NCI-H128 (cell line): ENCODE data around the gene ACTL8.

Experiments
- DNase-seq: peaks from one replicate; lab custom pipeline; 2025; ENCODE audit not compliant: unreplicated experiment; lab: John Stamatoyannopoulos, UW

The ACTL8 gene, protein sequence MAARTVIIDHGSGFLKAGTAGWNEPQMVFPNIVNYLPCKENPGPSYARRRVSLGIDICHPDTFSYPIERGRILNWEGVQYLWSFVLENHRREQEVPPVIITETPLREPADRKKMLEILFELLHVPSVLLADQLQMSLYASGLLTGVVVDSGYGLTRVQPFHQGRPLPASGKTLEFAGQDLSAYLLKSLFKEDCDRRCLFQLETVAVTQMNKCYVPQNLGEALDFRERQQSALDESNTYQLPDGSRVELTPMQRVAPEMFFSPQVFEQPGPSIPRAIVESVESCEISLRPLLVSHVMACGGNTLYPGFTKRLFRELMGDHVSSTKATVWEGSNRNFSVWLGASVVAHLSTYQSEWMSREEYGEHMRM

DNA sequence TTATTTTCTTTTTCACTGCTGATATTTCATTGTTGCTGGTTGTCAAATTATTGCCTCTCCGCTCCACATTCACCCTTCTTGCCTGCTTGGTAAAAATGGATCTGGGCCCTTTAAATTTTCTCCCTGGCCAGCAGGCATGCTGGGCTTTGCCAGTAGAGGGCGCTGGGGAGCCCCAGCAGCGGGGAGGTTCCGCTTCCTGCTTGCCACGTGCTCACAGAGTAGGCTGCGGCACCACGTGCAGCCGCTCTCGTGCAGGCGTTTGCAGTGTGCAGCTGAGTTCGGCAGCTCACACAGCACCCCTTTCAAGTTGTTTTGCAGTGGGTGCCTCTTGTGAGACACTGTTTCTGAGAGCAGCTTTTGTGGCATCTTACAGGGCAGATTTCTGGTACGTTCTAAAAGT, at the start of gene ACTL8:
ACTL8 (plus strand) TSS at position 214 of the 400 bp plus-strand sequence. CDS start 67,676 bp downstream, outside the sequence.
- DNase-seq, result no peak

GRCh38 chr1:17706445-17706844, 48.7 kb upstream of the ACTL8 start:
- DNase-seq, result no peak

DNA sequence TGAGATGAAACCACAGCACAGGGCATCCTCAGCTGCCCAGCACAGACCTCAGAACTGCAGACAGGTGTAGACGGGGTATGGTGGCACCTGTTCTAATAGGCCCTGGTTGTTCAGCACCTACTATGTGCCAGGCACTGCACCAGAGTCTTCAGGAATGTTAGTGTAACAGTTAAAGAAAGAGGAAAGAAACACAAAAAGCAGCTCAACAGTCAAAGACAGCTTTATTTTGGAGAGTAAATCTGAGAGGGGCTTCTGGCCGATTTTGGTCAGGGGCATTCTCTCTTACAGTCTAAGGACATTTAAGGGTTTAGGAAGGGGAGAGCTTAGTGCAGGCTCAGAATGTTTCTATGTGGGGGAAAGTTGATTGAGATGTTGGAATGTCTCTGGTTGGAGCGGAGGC, 45.2 kb upstream of the ACTL8 start:
- no peak for DNase-seq

- DNase-seq, result no peak
Measured at GRCh38 chr1:17710889-17711576, 44.1 kb upstream of the ACTL8 start.

DNA sequence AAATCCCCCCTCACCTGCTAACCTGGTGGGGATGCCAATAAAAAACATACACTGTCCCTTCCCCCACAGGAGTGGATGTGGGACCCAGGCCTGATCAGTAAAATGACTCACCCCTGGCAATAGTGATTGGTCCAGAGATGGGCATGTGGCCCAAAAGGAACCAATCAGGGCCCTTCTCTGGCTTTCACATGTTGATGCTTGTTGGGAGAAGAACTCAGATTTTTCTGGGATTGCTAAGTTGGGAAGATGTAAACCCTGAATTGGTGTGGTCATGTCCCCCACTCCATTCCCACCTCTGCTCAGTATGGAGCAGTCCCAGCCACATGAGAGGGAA, 43.6 kb upstream of the ACTL8 start:
- DNase-seq, result no peak

DNA sequence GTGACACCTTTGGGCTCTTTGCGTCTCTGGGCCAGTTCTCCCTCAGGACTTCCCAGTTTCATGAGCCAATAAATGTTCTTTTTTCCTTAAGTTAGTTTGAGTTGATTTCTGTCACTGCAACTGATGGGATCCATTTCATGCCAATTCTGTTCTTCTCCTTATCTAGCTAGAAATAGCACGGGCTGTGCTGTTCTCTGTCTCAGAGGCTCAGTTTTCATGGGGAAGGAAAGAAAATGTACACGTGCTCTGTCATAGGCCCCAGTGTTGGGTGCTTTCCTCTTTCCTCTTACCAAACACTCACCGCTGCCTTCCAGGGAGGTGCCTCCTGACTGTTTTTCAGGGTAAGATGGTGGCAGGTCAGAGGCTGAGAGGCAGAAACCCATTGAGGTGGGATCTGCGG, 43.2 kb upstream of the ACTL8 start:
- no peak for DNase-seq

GRCh38 chr1:17713993-17714392, 41.1 kb upstream of the ACTL8 start:
- no peak for DNase-seq

DNA sequence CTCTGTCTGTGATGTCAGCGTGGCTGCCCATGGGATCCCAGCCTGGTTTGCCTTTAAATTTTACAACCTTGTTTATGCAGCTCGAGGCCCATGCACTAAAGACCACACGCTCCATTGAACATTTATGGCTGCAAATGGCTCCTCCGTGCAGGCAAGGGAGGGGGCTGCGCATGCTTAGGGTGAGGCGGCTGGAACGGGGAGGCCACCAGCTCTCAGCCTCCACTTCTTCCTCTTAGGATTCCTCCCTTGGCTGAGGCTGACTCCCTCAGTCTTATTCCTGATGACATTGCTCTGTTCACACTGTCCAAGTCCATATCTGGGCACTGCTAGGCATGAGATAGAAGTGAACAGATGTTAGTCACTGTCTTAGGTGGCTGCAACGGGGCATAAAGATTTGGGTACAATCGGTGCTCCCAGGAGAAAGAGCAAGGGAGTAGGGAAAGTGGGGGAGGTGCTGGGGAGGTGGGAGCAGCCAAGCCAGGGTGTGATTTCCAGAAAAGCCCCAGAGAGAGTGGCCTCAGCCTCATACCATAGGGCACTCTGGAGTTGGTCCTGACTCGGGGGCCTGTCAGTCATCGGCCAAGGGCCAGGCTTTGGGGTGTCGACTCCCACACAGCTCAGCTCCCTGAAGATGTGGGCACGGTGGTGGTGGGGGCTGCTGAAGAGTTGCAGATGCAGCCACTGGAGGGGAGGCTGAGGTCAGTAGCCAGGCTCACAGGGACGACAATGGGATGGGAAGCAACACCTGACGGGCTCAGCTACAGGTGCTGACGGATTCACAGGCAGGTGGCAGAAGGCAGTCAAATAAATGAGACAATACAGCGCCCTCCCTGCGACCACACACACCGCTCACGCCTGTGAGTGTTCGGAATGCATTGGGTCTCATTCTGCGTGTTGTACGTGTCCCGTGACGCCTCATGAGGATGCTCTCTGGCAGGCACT, 37.3 kb upstream of the ACTL8 start:
- DNase-seq, result no peak

DNA sequence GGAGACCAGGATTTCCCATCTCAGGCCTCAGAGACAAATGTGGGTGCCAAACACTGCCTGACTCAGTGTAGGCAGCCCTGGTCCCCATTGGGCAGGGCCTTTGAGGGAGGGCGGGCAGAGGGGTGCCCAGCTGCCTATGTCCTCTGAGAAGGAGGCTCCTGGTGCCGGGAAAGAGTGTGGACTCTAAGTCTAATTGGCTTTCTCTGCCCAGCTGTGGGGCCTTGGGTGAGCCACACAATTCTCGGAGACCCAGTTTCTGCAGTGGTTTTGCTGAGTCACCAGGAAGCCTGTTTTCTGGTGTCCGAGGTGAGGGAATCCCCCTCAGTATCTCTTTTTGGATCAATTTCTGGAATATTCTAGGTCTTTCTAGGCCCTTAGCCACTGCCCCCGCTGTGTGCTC, 35.3 kb upstream of the ACTL8 start:
- DNase-seq, result no peak

- DNase-seq, result no peak
Measured at GRCh38 chr1:17721444-17721843, 33.7 kb upstream of the ACTL8 start.

- no peak for DNase-seq
Measured at GRCh38 chr1:17723684-17724083, 31.4 kb upstream of the ACTL8 start.

- no peak for DNase-seq
Measured at GRCh38 chr1:17724150-17724549, 31.0 kb upstream of the ACTL8 start.

- DNase-seq, result no peak
Measured at GRCh38 chr1:17725084-17725719, 29.9 kb upstream of the ACTL8 start.

DNA sequence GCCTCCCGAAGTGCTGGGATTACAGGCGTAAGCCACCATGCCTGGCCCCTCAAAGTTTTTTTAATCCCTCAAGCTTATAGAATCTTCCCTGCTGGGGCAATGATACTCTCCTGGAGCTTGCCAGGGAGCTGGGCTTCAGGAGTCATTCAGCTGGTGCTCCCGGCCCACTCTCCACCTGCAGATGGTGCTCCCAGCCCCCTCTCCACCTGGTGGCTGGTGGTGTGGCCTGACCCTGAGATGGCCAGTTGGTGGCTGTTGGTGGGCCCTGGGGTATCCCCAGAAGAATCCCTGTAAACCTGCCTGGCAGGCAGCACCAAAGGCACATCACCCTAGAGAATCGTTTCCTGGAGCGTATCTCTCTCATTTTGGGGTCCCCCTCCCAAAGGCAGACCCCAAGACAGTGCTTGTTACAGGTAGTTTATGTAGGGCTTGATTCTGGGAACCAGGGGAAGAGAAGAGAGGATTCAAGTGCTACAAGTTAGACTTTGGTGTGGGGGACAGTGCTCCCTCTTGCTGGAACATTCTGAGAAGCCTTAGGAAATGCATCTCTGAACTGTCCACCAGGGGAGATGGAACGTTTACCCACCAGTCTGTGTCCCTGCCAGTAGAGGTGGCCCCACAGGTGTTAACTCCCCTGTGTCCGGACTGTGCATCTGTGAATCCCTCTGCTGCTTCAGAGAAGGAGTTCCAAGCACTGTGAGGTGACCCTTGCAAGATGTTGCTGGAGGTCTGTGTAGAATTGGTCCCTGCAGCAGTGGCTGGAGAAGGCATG, 29.1 kb upstream of the ACTL8 start:
- DNase-seq, result no peak

DNA sequence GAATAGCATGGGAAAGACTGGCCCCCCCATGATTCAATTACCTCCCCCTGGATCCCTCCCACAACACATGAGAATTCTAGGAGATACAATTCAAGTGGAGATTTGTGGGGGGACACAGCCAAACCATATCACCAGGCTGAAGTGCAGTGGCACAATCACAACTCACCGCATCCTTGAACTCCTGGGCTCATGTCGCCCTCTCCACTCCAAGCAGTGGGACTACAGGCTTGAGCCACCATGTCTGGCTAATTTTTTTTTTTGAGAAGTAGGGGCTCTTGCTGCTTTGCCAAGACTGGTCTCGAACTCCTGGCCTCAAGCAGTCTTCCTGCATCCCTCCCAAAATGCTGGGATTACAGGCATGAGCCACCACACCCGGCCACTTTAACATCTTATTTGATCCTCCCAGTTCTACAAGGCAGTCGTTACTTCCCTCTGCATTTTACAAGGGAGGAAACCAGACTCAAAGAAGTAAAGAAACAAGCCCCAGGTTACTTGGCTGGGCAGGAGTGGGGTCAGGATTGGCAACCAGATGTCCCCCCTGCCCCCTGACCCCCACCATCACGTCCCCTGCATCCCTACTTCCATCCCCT, 26.9 kb upstream of the ACTL8 start:
- DNase-seq, result no peak

- DNase-seq, result no peak
Measured at GRCh38 chr1:17729248-17729647, 25.9 kb upstream of the ACTL8 start.

- no peak for DNase-seq
Measured at GRCh38 chr1:17729909-17730308, 25.2 kb upstream of the ACTL8 start.

GRCh38 chr1:17731460-17731859, 23.7 kb upstream of the ACTL8 start:
- no peak for DNase-seq

- no peak for DNase-seq
Measured at GRCh38 chr1:17732475-17732874, 22.7 kb upstream of the ACTL8 start.

- DNase-seq, result no peak
Measured at GRCh38 chr1:17733661-17734060, 21.5 kb upstream of the ACTL8 start.
